Activated T-helper 2 cell treated with anti-CD3 and anti-CD28 coated beads, Interferon-gamma antibody, Interleukin-2, Interleukin-4, amounts not matched to agents 10 μg/mL and 5 μg/mL and 100 μg/mL, durations not matched to agents 14 hours and 24 hours and 36 hours (primary cell): ENCODE data around the gene RUNX3. TPM values are rescaled to one million over a fixed set of nuclear protein-coding genes. Genes with fewer than 3 reads are reported as not detected.

ENCODE experiments used
- DNase-seq: peaks from one replicate; pipeline ENCODE4 v3.0.0; 2021; ENCODE audit warnings: low spot score
- H3K27ac Mint-ChIP-seq: one replicate; pipeline ENCODE4 v1.8.0; 2021; ENCODE audit warnings: mixed read lengths
- H3K27me3 Mint-ChIP-seq: one replicate; pipeline ENCODE4 v1.8.0; 2021; ENCODE audit warnings: low read depth, mixed read lengths
- H3K36me3 Mint-ChIP-seq: one replicate; pipeline ENCODE4 v1.8.0; 2021; ENCODE audit warnings: low read depth, mixed read lengths
- H3K4me1 Mint-ChIP-seq: one replicate; pipeline ENCODE4 v1.8.0; 2021; ENCODE audit warnings: low read depth, mixed read lengths
- H3K4me3 Mint-ChIP-seq: one replicate; pipeline ENCODE4 v1.8.0; 2021; ENCODE audit warnings: low read depth, mild to moderate bottlenecking, moderate library complexity, mixed read lengths
- H3K9me3 Mint-ChIP-seq: one replicate; pipeline ENCODE4 v1.8.0; 2021; ENCODE audit warnings: mixed read lengths
- intact Hi-C: fragments of 100-400 bp; cut with micrococcal nuclease; formaldehyde crosslinking; loops from one replicate; pipeline ENCODE4 v1.15.1; 2023
- total RNA-seq: library from RNA; stranded (reverse); gene quantifications from 2 replicates; pipeline ENCODE4 v1.2.3, GENCODE V29; 2022

RUNX3 gene
- total RNA-seq, 1 donor from 2014 or later = 129 TPM

DNA sequence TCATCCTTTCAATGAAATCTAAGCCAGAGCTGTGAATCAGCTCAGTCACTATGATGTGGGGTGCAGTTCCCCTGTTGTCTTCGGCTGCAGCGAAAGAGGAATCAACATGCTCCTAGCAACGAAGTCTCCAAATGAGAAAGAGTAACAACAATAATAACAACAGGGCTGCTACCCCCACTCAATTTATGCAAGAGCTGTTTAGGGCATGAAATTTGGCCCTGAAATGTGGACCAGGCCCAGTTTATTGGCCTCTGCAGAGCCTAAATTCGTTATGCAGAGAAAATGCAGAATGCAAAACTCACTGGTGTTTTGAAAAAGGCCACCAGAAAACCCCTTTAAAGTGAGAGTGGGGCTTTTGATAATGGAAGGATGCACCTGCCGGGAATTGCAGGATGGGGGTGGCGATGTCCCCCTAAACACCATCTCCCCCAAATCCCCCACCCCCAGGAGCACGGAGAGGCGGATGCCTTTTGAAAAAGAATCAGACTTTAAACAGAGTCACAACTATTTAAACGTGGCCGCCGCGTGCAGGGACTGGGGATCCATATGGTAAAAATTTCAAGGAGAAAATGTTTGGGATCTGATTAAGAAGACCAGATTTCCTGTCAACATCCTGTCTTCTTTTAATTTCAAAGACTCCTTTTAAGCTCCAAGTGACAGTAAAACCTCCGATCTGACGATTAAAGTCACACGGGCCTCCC is 1.9 kb downstream of the RUNX3 start:
- Mint-ChIP-seq H3K36me3 (peaks cover 79% of the 10 kb centered on the region), H3K4me3 (peak overlapping the region; percentile 93), H3K4me1 (peaks cover 61% of the 10 kb centered on the region), H3K9me3 (no peaks in the 10 kb centered on the region), H3K27ac (peak overlapping the region; percentile 67), H3K27me3 (no peaks in the 10 kb centered on the region)
- intact Hi-C loops = loop anchor here (2.0 kb wide), 1 partner anchor 305 kb away; the partner anchor contains the start of gene SYF2
- no peak for DNase-seq

DNA sequence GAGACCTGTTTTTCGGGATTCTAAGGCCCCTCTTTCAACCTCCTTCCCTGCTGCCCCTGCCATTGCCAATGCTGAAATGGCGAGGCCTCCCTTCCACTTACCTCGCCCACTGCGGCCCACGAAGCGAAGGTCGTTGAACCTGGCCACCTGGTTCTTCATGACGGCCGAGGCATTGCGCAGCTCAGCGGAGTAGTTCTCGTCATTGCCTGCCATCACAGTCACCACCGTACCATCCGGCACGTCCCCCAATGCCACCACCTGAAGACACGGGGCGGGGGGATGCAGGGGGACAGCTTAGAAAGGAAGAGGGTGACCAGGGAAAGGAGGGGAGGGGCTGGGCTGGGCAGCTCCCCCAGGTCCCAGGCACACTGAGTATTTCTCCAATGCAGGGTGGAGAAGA is 2.6 kb downstream of the RUNX3 start:
- H3K4me1 Mint-ChIP-seq = peaks cover 59% of the 10 kb centered on the region
- no peak for DNase-seq
- H3K27ac Mint-ChIP-seq = peak overlapping the region; percentile 67
- intact Hi-C loops = no loop called here
- H3K27me3 Mint-ChIP-seq = no peaks in the 10 kb centered on the region
- no peaks in the 10 kb centered on the region for H3K9me3 Mint-ChIP-seq
- peak overlapping the region; percentile 93 for H3K4me3 Mint-ChIP-seq
- H3K36me3 Mint-ChIP-seq = peaks cover 79% of the 10 kb centered on the region

DNA sequence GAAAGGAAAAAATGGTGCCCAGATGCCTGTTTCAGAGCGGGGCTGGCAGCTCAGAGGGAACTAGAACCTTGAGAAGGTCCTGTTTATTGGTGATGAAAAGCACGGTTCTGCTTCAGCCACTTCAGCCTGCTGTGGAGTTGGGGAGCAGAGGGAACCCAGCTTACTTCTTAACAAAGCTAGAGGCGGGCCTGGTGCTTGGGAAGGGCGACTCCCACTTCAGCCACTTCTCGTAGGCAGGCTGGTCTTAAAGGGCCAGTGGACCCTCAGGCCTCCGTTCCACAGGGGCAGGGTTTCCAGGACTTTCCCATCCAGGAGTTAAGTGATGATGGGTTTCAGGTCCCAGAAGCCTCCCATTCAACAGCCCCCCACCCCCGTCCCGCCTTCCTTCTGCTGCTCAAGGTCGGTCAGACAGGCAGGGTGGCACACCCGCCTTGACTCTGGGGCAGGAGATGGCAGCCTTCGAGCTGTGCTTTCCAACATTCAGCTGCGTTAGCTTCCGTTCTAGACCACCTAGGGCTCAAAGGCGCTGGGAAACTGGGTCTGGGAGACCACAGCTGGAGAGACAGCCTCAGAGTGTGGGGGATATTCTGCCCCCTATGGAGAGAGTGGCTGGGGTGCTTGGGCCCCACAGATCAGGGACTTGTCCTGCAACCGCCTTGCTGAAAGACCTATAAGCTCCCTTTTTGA is 3.4 kb downstream of the RUNX3 start:
- intact Hi-C loops = no loop called here
- Mint-ChIP-seq H3K9me3 (no peaks in the 10 kb centered on the region), H3K27me3 (no peaks in the 10 kb centered on the region)

DNA sequence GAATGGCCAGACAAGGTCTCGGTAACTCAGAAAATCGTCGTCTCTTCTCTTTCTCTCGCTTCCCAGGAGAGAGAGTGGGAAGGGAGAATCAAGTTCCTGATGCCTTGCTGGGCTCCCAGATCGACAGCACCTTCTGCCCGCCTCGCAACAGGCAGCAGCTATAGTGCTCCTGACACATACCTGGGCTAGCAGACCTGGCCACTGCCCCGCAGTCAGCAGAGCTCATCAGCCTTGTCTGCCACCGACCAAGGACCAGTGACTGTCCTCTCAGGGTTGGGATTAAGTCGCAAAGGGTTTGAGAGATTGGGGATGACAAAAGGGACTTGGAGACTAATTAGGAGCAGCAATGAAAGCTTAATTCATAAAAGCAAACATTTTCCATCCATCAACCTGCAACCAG is 4.1 kb downstream of the RUNX3 start:
- DNase-seq = no peak
- H3K4me3 Mint-ChIP-seq = peak overlapping the region; percentile 93
- peaks cover 83% of the 10 kb centered on the region for H3K36me3 Mint-ChIP-seq
- intact Hi-C loops = loop anchor here (1.0 to 2.0 kb wide), 2 partner anchors 105 to 173 kb away; no protein-coding TSS in a partner anchor
- peaks cover 58% of the 10 kb centered on the region for H3K4me1 Mint-ChIP-seq
- peak overlapping the region; percentile 72 for H3K27ac Mint-ChIP-seq
- H3K27me3 Mint-ChIP-seq = no peaks in the 10 kb centered on the region
- no peaks in the 10 kb centered on the region for H3K9me3 Mint-ChIP-seq

More for the DNA sequence above, 3.4 kb downstream of the RUNX3 start:
- no peak for DNase-seq
- Mint-ChIP-seq H3K4me3 (peak overlapping the region; percentile 93), H3K4me1 (peaks cover 62% of the 10 kb centered on the region), H3K36me3 (peaks cover 82% of the 10 kb centered on the region), H3K27ac (peak overlapping the region; percentile 72)

DNA sequence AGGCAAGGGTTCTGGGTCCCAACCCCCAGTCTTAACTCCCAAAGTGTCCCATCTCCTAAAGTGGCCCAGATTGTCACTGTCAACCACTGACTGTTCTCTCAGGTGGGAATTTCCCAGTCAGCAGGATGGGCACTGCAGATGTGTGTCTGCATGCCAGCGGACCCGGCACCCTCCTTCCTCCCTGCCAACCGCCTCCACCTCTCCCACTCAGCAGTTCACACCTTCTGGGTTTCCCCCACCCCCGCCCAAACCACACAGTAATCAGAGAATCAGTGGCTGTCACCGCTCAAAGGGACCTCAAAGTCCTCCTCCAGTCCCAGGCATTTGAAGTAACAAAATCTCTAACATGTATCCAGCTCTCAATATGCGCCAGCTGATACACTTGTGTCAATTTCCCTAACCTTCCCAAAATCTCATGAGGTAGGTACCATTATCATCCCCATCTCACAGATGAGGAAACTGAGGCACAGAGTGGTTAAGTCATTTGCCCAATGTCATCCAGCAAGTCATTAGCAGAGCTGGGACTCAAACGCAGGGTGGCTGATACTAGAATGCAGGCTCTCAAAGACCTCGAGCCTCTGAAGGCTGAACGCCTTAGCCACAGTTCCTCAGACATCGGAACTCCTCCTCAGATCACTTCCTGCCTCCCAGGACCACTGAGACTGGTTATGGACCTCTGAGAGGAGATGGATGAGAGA is 4.8 kb downstream of the RUNX3 start:
- DNase-seq = peak; percentile 69
- Mint-ChIP-seq H3K27me3 (no peaks in the 10 kb centered on the region), H3K9me3 (no peaks in the 10 kb centered on the region), H3K4me3 (peak overlapping the region; percentile 93), H3K27ac (peak overlapping the region; percentile 72), H3K4me1 (peaks cover 59% of the 10 kb centered on the region), H3K36me3 (peaks cover 87% of the 10 kb centered on the region)
- intact Hi-C loops = loop anchor here (1.0 to 2.0 kb wide), 2 partner anchors 106 to 174 kb away; no protein-coding TSS in a partner anchor

DNA sequence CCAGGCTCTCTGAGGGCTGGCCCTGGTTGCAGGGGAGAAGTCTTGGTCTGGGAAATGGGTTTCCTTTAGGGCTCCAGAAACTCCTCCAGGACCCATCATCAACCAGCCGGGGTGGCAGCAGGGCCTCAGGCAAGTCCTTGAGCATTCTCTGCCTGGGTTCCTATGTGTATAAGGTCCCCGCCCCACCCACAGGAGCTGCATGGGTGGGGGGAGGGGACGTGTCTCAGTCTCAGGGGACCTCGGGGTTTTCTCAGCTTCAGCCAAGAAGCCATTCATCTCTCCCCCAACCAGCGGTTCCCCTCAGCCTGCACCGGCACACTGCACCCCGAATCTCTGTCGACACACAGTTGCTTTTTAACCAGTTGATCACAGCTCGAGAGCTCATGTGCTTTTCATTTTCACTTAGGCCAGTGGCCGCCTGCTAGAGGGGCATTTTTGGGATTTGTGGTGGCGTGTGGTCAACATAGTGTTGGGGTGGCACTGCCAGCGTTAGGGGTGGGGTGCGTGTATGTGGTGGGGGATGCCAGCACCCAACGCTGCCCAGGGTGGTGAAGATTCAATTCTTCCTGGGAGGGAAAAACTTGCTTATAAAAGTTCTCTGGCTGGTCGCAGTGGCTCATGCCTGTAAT is 6.5 kb downstream of the RUNX3 start:
- intact Hi-C loops = loop anchor here (2.0 kb wide), 1 partner anchor 175 kb away; no protein-coding TSS in a partner anchor
- peaks cover 65% of the 10 kb centered on the region for H3K4me1 Mint-ChIP-seq

DNA sequence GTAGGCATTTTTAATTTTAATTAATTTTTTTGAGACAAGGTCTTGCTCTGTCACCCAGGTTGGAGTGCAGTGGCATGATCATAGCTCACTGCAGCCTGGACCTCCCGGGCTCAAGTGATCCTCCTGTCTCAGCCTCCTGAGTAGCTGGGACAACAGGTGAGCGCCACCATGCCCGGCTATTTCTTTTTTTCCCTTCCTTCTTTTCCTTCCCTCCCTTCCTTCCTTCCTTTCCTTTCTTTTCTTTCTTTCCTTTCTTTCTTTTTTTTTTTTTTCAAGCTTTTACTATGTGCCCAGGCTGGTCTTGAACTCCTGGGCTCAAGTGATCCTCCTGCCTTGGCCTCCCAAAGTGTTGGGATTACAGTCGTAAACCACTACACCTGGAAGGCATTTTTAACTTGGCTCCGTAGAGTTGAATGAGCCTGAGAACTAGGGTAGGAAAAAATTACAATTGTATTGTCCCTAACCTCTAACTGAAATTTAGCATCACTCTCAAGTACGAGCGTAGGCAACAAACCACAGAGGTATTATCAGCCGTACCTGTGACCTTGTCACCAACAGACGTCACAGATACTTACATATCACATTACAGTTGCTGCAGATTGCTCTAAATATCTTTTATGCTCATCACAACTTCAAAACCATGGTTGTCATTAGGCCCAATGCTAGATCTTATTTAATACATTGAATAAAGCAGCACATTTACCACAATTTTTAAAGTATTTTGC is 8.0 kb downstream of the RUNX3 start:
- no peaks in the 10 kb centered on the region for H3K9me3 Mint-ChIP-seq
- no peaks in the 10 kb centered on the region for H3K27me3 Mint-ChIP-seq
- intact Hi-C loops = loop anchor here (2.0 kb wide), 1 partner anchor 75 kb away; no protein-coding TSS in a partner anchor
- H3K27ac Mint-ChIP-seq = peak overlapping the region; percentile 94
- H3K4me1 Mint-ChIP-seq = peaks cover 57% of the 10 kb centered on the region
- H3K36me3 Mint-ChIP-seq = peaks cover 96% of the 10 kb centered on the region
- H3K4me3 Mint-ChIP-seq = peak overlapping the region; percentile 67
- DNase-seq = no peak

More for the DNA sequence above, 6.5 kb downstream of the RUNX3 start:
- H3K27ac Mint-ChIP-seq = peak overlapping the region; percentile 81
- no peaks in the 10 kb centered on the region for H3K27me3 Mint-ChIP-seq
- DNase-seq = no peak
- peaks cover 96% of the 10 kb centered on the region for H3K36me3 Mint-ChIP-seq
- no peaks in the 10 kb centered on the region for H3K9me3 Mint-ChIP-seq
- H3K4me3 Mint-ChIP-seq = peak overlapping the region; percentile 37

DNA sequence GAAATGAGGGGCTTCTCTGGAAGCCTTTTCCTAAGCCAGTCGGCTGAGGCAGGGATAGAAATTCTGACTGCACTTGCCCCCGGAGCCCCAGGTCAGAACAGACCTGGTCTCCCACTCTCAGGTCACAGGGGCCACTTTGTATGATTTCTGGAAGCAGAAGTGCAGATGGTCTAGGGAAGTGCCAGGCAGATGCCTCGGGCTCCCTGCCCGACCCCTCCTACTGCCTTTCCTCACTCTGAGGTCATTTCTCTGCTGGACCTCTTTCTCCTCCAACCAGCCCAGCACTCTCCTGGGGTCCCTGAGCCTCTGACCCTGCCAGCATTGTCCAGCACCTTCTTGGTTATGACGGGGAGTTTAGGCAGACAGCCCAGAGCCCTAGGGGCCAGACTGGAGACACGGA is 8.7 kb downstream of the RUNX3 start:
- intact Hi-C loops = loop anchor here (2.0 kb wide), 1 partner anchor 75 kb away; no protein-coding TSS in a partner anchor
- H3K36me3 Mint-ChIP-seq = peaks cover 96% of the 10 kb centered on the region

DNA sequence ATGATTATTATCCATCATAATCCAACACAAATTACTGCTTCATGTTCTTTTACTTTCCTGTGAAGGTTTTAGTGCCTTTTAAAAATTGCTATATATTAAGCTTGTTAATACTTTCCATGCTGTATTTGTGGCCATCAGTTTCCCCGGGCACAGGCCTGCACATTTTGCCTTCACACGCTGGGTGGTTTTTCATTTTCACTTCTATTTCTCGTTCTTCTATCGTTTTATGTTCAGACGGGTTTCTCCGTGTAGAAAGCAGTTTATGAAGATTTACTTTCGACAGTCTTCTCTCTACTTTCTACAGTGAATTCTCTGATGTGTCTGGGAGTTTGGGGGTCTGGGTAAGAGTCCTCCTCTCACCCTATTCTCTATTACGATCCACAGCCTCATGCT is 9.5 kb downstream of the RUNX3 start:
- Mint-ChIP-seq H3K9me3 (no peaks in the 10 kb centered on the region), H3K27me3 (no peaks in the 10 kb centered on the region), H3K27ac (peak overlapping the region; percentile 94), H3K4me1 (peaks cover 42% of the 10 kb centered on the region), H3K4me3 (no peak overlapping the region), H3K36me3 (peaks cover 92% of the 10 kb centered on the region)
- intact Hi-C loops = loop anchor here (2.0 kb wide), 1 partner anchor 74 kb away; no protein-coding TSS in a partner anchor
- DNase-seq = no peak

More for the DNA sequence above, 8.7 kb downstream of the RUNX3 start:
- Mint-ChIP-seq H3K4me1 (peaks cover 51% of the 10 kb centered on the region), H3K4me3 (no peak overlapping the region), H3K27ac (peak overlapping the region; percentile 94), H3K9me3 (no peaks in the 10 kb centered on the region), H3K27me3 (no peaks in the 10 kb centered on the region)
- no peak for DNase-seq

DNA sequence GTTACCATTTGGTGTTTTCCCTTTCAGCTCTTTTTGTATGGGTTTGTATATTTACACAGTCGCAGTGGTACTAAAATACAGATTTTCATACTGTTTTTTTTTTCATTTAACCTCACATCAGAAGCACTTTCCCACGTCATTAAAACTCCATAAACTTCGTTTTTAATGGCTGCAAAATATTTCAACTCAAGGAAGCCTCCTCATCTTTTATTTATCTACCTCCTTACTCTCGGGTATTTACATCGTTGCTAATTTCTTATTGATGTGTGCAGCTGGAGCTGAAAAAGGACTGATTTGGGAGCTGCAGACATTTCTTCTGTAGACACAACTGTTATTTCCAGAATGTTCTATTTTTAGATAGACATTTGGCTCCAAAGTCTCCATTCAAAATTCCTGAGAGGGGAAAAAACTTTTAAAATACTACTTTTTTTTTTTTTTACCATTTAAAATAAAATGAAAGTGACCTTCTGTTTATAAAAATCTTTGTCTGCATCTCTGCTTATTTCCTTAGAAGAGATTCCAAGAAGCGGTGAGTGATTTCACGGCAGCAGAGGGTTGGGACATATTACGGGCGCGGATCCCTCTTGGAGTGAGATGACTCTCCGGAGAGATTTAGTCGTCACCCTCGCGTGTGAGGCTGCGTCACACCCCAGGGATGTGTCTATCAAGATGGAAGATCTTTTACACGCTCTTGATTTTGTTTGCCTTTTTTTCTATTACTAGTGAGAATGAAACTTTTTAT is 10.1 kb downstream of the RUNX3 start:
- Mint-ChIP-seq H3K9me3 (no peaks in the 10 kb centered on the region), H3K36me3 (peaks cover 92% of the 10 kb centered on the region), H3K27ac (peak overlapping the region; percentile 94), H3K4me1 (peaks cover 40% of the 10 kb centered on the region), H3K4me3 (no peak overlapping the region), H3K27me3 (no peaks in the 10 kb centered on the region)
- intact Hi-C loops = loop anchor here (2.0 kb wide), 1 partner anchor 73 kb away; no protein-coding TSS in a partner anchor
- peak; percentile 32 for DNase-seq

DNA sequence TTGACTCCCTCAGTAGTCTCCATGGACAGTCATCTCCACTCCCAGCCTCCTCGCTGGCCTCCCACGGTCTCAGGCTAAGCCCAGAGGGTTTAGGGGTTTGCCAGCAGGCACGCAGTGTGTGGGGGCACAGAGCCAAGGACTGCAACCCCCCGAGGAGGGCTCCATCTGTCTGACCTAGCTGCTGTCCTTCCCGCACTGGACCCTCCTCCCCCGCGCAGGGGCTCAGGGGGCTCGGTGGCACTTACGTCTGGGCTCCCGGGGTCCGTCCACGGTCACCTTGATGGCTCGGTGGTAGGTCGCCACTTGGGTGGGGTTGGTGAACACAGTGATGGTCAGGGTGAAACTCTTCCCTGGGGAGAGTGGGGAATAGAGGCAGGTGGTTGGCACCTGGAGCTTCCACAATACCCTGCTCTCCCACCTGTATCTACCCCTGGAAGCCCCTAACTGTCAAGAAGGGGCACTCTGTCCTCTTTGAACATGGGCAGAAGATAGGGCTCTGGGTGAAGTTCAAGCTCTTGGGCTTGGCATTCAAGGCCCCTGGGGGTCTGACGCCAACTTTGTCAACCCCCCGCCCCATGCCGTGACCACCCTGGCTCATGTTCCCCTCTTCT is 11.0 kb downstream of the RUNX3 start:
- H3K27me3 Mint-ChIP-seq = no peaks in the 10 kb centered on the region
- no peaks in the 10 kb centered on the region for H3K9me3 Mint-ChIP-seq
- peaks cover 89% of the 10 kb centered on the region for H3K36me3 Mint-ChIP-seq
- intact Hi-C loops = no loop called here
- DNase-seq = no peak
- H3K4me3 Mint-ChIP-seq = no peak overlapping the region
- peaks cover 36% of the 10 kb centered on the region for H3K4me1 Mint-ChIP-seq
- H3K27ac Mint-ChIP-seq = peak overlapping the region; percentile 62
